PC-3 (cell line): Measurements from ENCODE around the gene CEP78. TPM values are rescaled to one million over a fixed set of nuclear protein-coding genes. Genes with fewer than 3 reads are reported as not detected.

Experiments used
- ATAC-seq: fragments of 200-7000 bp; cut with Tn5 transposase; 2 replicates; pipeline ENCODE4 v1.9.1; 2020; ENCODE audit warnings: mild to moderate bottlenecking, moderate library complexity
- BruUV-seq: library from RNA; stranded (reverse); fragments of 400-500 nt; replicated peaks from 2 replicates; lab custom pipeline; 2021; lab: Mats Ljungman, UMichigan
- CTCF ChIA-PET: fragments of 300-600 bp; sonication (Branson Sonifier 250); formaldehyde crosslinking; loops from one replicate; lab custom pipeline; 2022; ENCODE audit warnings: antibody characterized with exemption; lab: Charles Lee
- POLR2A ChIA-PET: fragments of 300-600 bp; sonication (Branson Sonifier 250); formaldehyde crosslinking; loops from one replicate; lab custom pipeline; 2022; ENCODE audit warnings: antibody characterized with exemption; ENCODE audit not compliant: unreplicated experiment; lab: Charles Lee
- DNase-seq: peaks from one replicate; pipeline ENCODE4 v3.0.0-alpha.2; 2015
- H2AFZ ChIP-seq: fragments of 300-600 bp; sonication (generic); 2 replicates; pipeline ENCODE4 v1.6.0; 2016; ENCODE audit warnings: antibody characterized with exemption, low read length
- H3F3A ChIP-seq: fragments of 300-600 bp; sonication (generic); one replicate; pipeline ENCODE4 v1.6.0; 2017; ENCODE audit warnings: antibody characterized with exemption, low read length, control low read depth, mild to moderate bottlenecking; ENCODE audit not compliant: unreplicated experiment
- H3K27ac ChIP-seq: fragments of 300-600 bp; sonication (generic); 2 replicates; pipeline ENCODE4 v1.5.1; 2016; ENCODE audit warnings: mild to moderate bottlenecking, low read length
- H3K27me3 ChIP-seq: fragments of 300-600 bp; sonication (generic); 2 replicates; pipeline ENCODE4 v1.6.1; 2016; ENCODE audit warnings: low read length, mixed read lengths
- H3K36me3 ChIP-seq: fragments of 300-600 bp; sonication (generic); 2 replicates; pipeline ENCODE4 v1.6.1; 2016; ENCODE audit warnings: low read depth, mixed run types, low read length, mixed read lengths
- H3K4me1 ChIP-seq: fragments of 300-600 bp; sonication (generic); 2 replicates; pipeline ENCODE4 v1.5.1; 2016; ENCODE audit warnings: low read length; ENCODE audit not compliant: insufficient read depth
- H3K4me2 ChIP-seq: fragments of 300-600 bp; sonication (generic); 2 replicates; pipeline ENCODE4 v1.6.0; 2016; ENCODE audit warnings: low read length
- H3K4me3 ChIP-seq: fragments of 300-600 bp; sonication (generic); 2 replicates; pipeline ENCODE4 v1.5.1; 2016; ENCODE audit warnings: mild to moderate bottlenecking, low read length, mixed read lengths
- H3K79me2 ChIP-seq: fragments of 300-600 bp; sonication (generic); 2 replicates; pipeline ENCODE4 v1.6.1; 2017; ENCODE audit warnings: low read length, mixed read lengths
- H3K9ac ChIP-seq: fragments of 300-600 bp; sonication (generic); 2 replicates; pipeline ENCODE4 v1.6.0; 2016; ENCODE audit warnings: mild to moderate bottlenecking, low read length
- H3K9me2 ChIP-seq: fragments of 300-600 bp; sonication (generic); replicated peaks from 2 replicates; pipeline ENCODE4 v1.6.1; 2016; ENCODE audit warnings: mixed run types, low read length, mixed read lengths
- H3K9me3 ChIP-seq: fragments of 300-600 bp; sonication (generic); 2 replicates; pipeline ENCODE4 v1.6.1; 2016; ENCODE audit warnings: low read length, mixed read lengths
- H4K20me1 ChIP-seq: fragments of 300-600 bp; sonication (generic); 2 replicates; pipeline ENCODE4 v1.6.1; 2016; ENCODE audit warnings: low read length, mixed read lengths
- CTCF ChIP-seq: fragments of 300-600 bp; sonication (generic); conservative IDR thresholded peaks from 2 replicates; pipeline ENCODE4 v1.5.1; 2017; ENCODE audit warnings: antibody characterized with exemption, low read depth, mild to moderate bottlenecking, low read length
- EZH2 ChIP-seq: fragments of 300-600 bp; sonication (generic); IDR thresholded peaks from one replicate; pipeline ENCODE4 v1.6.1; 2017; ENCODE audit warnings: antibody characterized with exemption, mild to moderate bottlenecking, low read length; ENCODE audit not compliant: unreplicated experiment
- EZH2phosphoT487 ChIP-seq: fragments of 300-600 bp; sonication (generic); IDR thresholded peaks from 2 replicates; pipeline ENCODE4 v1.6.1; 2018; ENCODE audit warnings: mild to moderate bottlenecking, antibody characterized with exemption, low read length, borderline replicate concordance
- intact Hi-C: fragments of 100-400 bp; cut with micrococcal nuclease; formaldehyde crosslinking; loops from 2 replicates; pipeline ENCODE4 v1.9.0; 2023
- total RNA-seq: library from RNA; depleted of rRNA; stranded (reverse); fragments of >200 nt; gene quantifications from 2 replicates; pipeline ENCODE4 v1.2.3, GENCODE V29; 2014

The CEP78 gene
- total RNA-seq, 1 experiment from 2014 or later = 52.5 TPM

- Histone ChIP-seq H2AFZ (peak within 1 kb of the TSS; percentile 96), H3K27me3 (no peaks in the 10 kb centered on the region), H3F3A (no peaks in the 10 kb centered on the region), H3K9me2 (no peaks in the 10 kb centered on the region), H3K9ac (peak within 1 kb of the TSS; percentile 81), H3K36me3 (peaks cover 8% of the 10 kb centered on the region), H3K27ac (peak within 1 kb of the TSS; percentile 67), H3K9me3 (no peaks in the 10 kb centered on the region), H3K4me2 (peak within 1 kb of the TSS; percentile 88), H4K20me1 (no peaks in the 10 kb centered on the region; the same call in 1 of the 2 replicates), H3K4me1 (peaks cover 10% of the 10 kb centered on the region), H3K4me3 (peak within 1 kb of the TSS; percentile 95), H3K79me2 (peaks cover 33% of the 10 kb centered on the region)
- DNase-seq (peak; percentile 94), ATAC-seq (peak; percentile 93)
- BruUV-seq = TSS peak; percentile 27
- CTCF ChIA-PET = interaction anchor here (0.6 kb wide), 1 partner anchor 69 kb away, joined by 3 read pairs; no protein-coding TSS in a partner anchor
- POLR2A ChIA-PET = interaction anchor here (0.6 to 1.0 kb wide), 2 partner anchors 15 to 66 kb away, joined by 3 to 5 read pairs; no protein-coding TSS in a partner anchor
- intact Hi-C loops = loop anchor here (1.0 kb wide), 1 partner anchor 15 kb away; no protein-coding TSS in a partner anchor
- TF ChIP-seq CTCF = no peak
- TF ChIP-seq EZH2 = no peak
- no peak for TF ChIP-seq EZH2phosphoT487
Measured at GRCh38 chr9:78296893-78297671, 61.2 kb downstream of the CEP78 start, which contains the start of gene PSAT1. Gene PSAT1, plus strand, starts transcription at chr9:78297125. Its CDS starts 86 bp downstream, at chr9:78297211.

- Histone ChIP-seq H4K20me1 (no peaks in the 10 kb centered on the region; the same call in 1 of the 2 replicates), H3K9me3 (no peaks in the 10 kb centered on the region), H3K27ac (no peak overlapping the region), H3K4me1 (peaks cover 10% of the 10 kb centered on the region), H3K27me3 (no peaks in the 10 kb centered on the region), H3K4me3 (peak overlapping the region; percentile 95), H3K4me2 (peak overlapping the region; percentile 88), H3K79me2 (peaks cover 33% of the 10 kb centered on the region), H3K36me3 (peaks cover 10% of the 10 kb centered on the region), H3K9ac (peak overlapping the region; percentile 78), H3F3A (no peaks in the 10 kb centered on the region), H2AFZ (peak overlapping the region; percentile 96), H3K9me2 (no peaks in the 10 kb centered on the region)
- intact Hi-C loops = no loop called here
- ATAC-seq (no peak), DNase-seq (no peak)
- no TSS peak for BruUV-seq
- ChIA-PET POLR2A (no interaction called here), CTCF (no interaction called here)
- TF ChIP-seq EZH2phosphoT487 (no peak), EZH2 (no peak), CTCF (no peak)
Measured at GRCh38 chr9:78297672-78297961, 61.7 kb downstream of the CEP78 start.
